OCI-LY3 (cell line): ENCODE data around the gene CTAG1A.

Experiments used
- H2AFZ ChIP-seq: fragments of 200-600, 300-600 bp; shearing (Covaris generic); 2 replicates; pipeline ENCODE4 v1.6.0; 2014; ENCODE audit warnings: antibody characterized with exemption, low read depth, low read length
- H3K27ac ChIP-seq: fragments of 200-600, 300-600 bp; sonication (generic); 2 replicates; pipeline ENCODE4 v1.5.1; 2014; ENCODE audit warnings: mild to moderate bottlenecking, low read length, moderate library complexity, mixed read lengths
- H3K27me3 ChIP-seq: fragments of 200-600, 300-600 bp; sonication (generic); 2 replicates; pipeline ENCODE4 v1.6.1; 2014; ENCODE audit warnings: low read depth, low read length, mixed read lengths
- H3K36me3 ChIP-seq: fragments of 200-600, 300-600 bp; sonication (generic); replicated peaks from 2 replicates; pipeline ENCODE3; 2014; ENCODE audit warnings: low read depth, low read length, mixed read lengths
- H3K4me1 ChIP-seq: fragments of 300-600, 200-600 bp; sonication (generic); 2 replicates; pipeline ENCODE4 v1.6.1; 2014; ENCODE audit warnings: low read length, mixed read lengths
- H3K4me2 ChIP-seq: fragments of 200-600, 300-600 bp; sonication (generic); 2 replicates; pipeline ENCODE4 v1.6.1; 2014; ENCODE audit warnings: low read length, mixed read lengths
- H3K4me3 ChIP-seq: fragments of 300-600, 200-600 bp; sonication (generic); 2 replicates; pipeline ENCODE4 v1.5.1; 2014; ENCODE audit warnings: antibody characterized with exemption, mild to moderate bottlenecking, low read length, moderate library complexity
- H3K79me2 ChIP-seq: fragments of 300-600, 200-600 bp; shearing (Covaris generic); 2 replicates; pipeline ENCODE4 v1.6.1; 2014; ENCODE audit warnings: mild to moderate bottlenecking, low read length, mixed read lengths
- H3K9ac ChIP-seq: fragments of 300-600, 200-600 bp; shearing (Covaris generic); 2 replicates; pipeline ENCODE4 v1.6.0; 2014; ENCODE audit warnings: mild to moderate bottlenecking, low read length, moderate library complexity
- H3K9me3 ChIP-seq: fragments of 200-600, 300-600 bp; shearing (Covaris generic); 2 replicates; pipeline ENCODE4 v1.6.1; 2014; ENCODE audit warnings: low read length, mixed read lengths; ENCODE audit not compliant: insufficient read depth
- H4K20me1 ChIP-seq: fragments of 200-600, 300-600 bp; sonication (generic); 2 replicates; pipeline ENCODE4 v1.6.1; 2016; ENCODE audit warnings: low read length, mixed read lengths; ENCODE audit not compliant: insufficient read depth
- CTCF ChIP-seq: fragments of 200-600, 300-600 bp; sonication (generic); IDR thresholded peaks from 2 replicates; pipeline ENCODE4 v1.5.1; 2014; ENCODE audit warnings: antibody characterized with exemption, low read length, low read depth
- EZH2phosphoT487 ChIP-seq: fragments of 200-600 bp; shearing (Covaris generic); IDR thresholded peaks from 2 replicates; pipeline ENCODE4 v1.6.1; 2018; ENCODE audit warnings: antibody characterized with exemption, mixed run types, low read depth

CTAG1A gene

GRCh38 chrX:154596290-154596929 is 11.5 kb downstream of the CTAG1A start:
- H3K36me3 ChIP-seq: no peaks in the 10 kb centered on the region
- H2AFZ ChIP-seq: no peak overlapping the region
- H3K4me1 ChIP-seq: no peaks in the 10 kb centered on the region
- H3K27me3 ChIP-seq: peaks cover 3% of the 10 kb centered on the region; the same call in 1 of the 2 replicates
- H3K9ac ChIP-seq: no peak overlapping the region
- no peak overlapping the region for H3K27ac ChIP-seq
- no peaks in the 10 kb centered on the region for H4K20me1 ChIP-seq
- TF ChIP-seq CTCF: no peak
- no peaks in the 10 kb centered on the region for H3K79me2 ChIP-seq
- no peak overlapping the region for H3K4me3 ChIP-seq
- no peak overlapping the region for H3K4me2 ChIP-seq
- H3K9me3 ChIP-seq: no peaks in the 10 kb centered on the region

- H3K9ac ChIP-seq: no peak overlapping the region
- H3K4me1 ChIP-seq: no peaks in the 10 kb centered on the region
- no peak overlapping the region for H3K4me3 ChIP-seq
- no peak overlapping the region for H3K27ac ChIP-seq
- peaks cover 3% of the 10 kb centered on the region; the same call in 1 of the 2 replicates for H3K27me3 ChIP-seq
- TF ChIP-seq EZH2phosphoT487 (no peak), CTCF (no peak)
- H3K4me2 ChIP-seq: no peak overlapping the region
- H3K9me3 ChIP-seq: no peaks in the 10 kb centered on the region
- H3K79me2 ChIP-seq: no peaks in the 10 kb centered on the region
- H2AFZ ChIP-seq: no peak overlapping the region
- H4K20me1 ChIP-seq: no peaks in the 10 kb centered on the region
- H3K36me3 ChIP-seq: no peaks in the 10 kb centered on the region
These were observed 12.3 kb downstream of the CTAG1A start for GRCh38 chrX:154597221-154597620.

- Histone ChIP-seq H3K27me3 (peaks cover 3% of the 10 kb centered on the region; the same call in 1 of the 2 replicates), H3K9ac (no peak overlapping the region), H3K9me3 (no peaks in the 10 kb centered on the region), H3K4me1 (no peaks in the 10 kb centered on the region), H3K79me2 (no peaks in the 10 kb centered on the region), H3K27ac (no peak overlapping the region), H3K4me3 (no peak overlapping the region), H2AFZ (no peak overlapping the region), H3K4me2 (no peak overlapping the region), H4K20me1 (no peaks in the 10 kb centered on the region), H3K36me3 (no peaks in the 10 kb centered on the region)
- TF ChIP-seq EZH2phosphoT487: no peak
These were observed 13.7 kb downstream of the CTAG1A start for GRCh38 chrX:154598656-154599055.

- Histone ChIP-seq H3K36me3 (no peaks in the 10 kb centered on the region), H4K20me1 (no peaks in the 10 kb centered on the region), H3K4me3 (no peak overlapping the region), H3K27me3 (peaks cover 3% of the 10 kb centered on the region; the same call in 1 of the 2 replicates), H3K27ac (no peak overlapping the region), H3K9ac (no peak overlapping the region), H3K79me2 (no peaks in the 10 kb centered on the region), H3K9me3 (no peaks in the 10 kb centered on the region), H3K4me2 (no peak overlapping the region), H2AFZ (no peak overlapping the region), H3K4me1 (no peaks in the 10 kb centered on the region)
- TF ChIP-seq EZH2phosphoT487 (no peak), CTCF (no peak)
These were observed 14.6 kb downstream of the CTAG1A start for GRCh38 chrX:154599531-154599930.
